SK-N-MC (cell line): ENCODE data around the gene PCCA.
"Not testable (repeated sequence)": the region's sequence is repeated elsewhere in the genome, so short reads cannot be mapped to it uniquely, and the experiment has no call there.

Source experiments
- DNase-seq: peaks from one replicate; pipeline ENCODE4 v3.0.0-alpha.2; 2011; ENCODE audit warnings: low read depth, low spot score
- H3K27ac ChIP-seq: fragments of 200-600 bp; sonication (generic); 2 replicates; pipeline ENCODE4 v1.5.1; 2016; ENCODE audit warnings: mixed run types
- H3K36me3 ChIP-seq: fragments of 200-600 bp; sonication (generic); 2 replicates; pipeline ENCODE4 v1.6.1; 2017; ENCODE audit warnings: antibody characterized with exemption, low read length, mixed read lengths; ENCODE audit not compliant: insufficient read depth
- H3K4me3 ChIP-seq: fragments of 200-600 bp; sonication (generic); 2 replicates; pipeline ENCODE4 v1.5.1; 2016
- H3K9ac ChIP-seq: fragments of 200-600 bp; sonication (generic); 2 replicates; pipeline ENCODE4 v1.8.0; 2017; ENCODE audit warnings: mixed run types, mixed read lengths; ENCODE audit not compliant: insufficient read length
- H3K9me3 ChIP-seq: fragments of 200-600 bp; sonication (generic); 2 replicates; pipeline ENCODE4 v1.6.1; 2017; ENCODE audit warnings: low read depth, mild to moderate bottlenecking, antibody characterized with exemption, low read length, moderate library complexity, mixed read lengths
- EZH2 ChIP-seq: fragments of 200-600 bp; sonication (generic); IDR thresholded peaks from one replicate; pipeline ENCODE4 v1.6.1; 2017; ENCODE audit warnings: antibody characterized with exemption
- FOXP2 ChIP-seq: optimal IDR thresholded peaks from 2 replicates; pipeline ENCODE3; 2011; ENCODE audit warnings: mild to moderate bottlenecking, moderate library complexity; ENCODE audit not compliant: insufficient read depth; ENCODE audit errors: extremely low read length, control extremely low read depth
- POLR2AphosphoS5 ChIP-seq: IDR thresholded peaks from 2 replicates; pipeline ENCODE4 v1.6.1; 2012; ENCODE audit warnings: mild to moderate bottlenecking, low read depth, low read length, borderline replicate concordance

Gene PCCA

DNA sequence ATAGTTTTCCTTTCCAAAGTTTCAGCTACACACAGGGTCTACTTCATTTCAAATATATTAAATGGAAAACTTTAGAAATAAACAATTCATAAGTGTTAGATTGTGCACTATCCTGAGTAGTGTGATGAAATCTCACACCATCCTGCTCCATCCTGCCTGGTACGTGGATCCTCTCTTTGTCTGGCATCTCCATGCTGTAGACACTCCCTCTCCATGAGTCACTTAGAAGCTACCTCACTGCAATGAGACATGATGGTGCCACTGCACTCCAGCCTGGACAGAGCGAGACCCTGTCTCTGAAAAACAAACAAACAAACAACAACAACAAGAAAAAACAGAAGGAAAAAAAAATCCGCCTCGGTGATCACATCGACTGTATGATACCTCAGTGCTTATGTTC, 191.8 kb downstream of the PCCA start:
- no peak overlapping the region for H3K4me3 ChIP-seq
- no peak for TF ChIP-seq EZH2
- TF ChIP-seq POLR2AphosphoS5: no peak
- TF ChIP-seq FOXP2: no peak
- no peak overlapping the region for H3K9ac ChIP-seq
- DNase-seq: no peak
- H3K27ac ChIP-seq: no peak overlapping the region
- H3K36me3 ChIP-seq: no peaks in the 10 kb centered on the region
- no peaks in the 10 kb centered on the region for H3K9me3 ChIP-seq

DNA sequence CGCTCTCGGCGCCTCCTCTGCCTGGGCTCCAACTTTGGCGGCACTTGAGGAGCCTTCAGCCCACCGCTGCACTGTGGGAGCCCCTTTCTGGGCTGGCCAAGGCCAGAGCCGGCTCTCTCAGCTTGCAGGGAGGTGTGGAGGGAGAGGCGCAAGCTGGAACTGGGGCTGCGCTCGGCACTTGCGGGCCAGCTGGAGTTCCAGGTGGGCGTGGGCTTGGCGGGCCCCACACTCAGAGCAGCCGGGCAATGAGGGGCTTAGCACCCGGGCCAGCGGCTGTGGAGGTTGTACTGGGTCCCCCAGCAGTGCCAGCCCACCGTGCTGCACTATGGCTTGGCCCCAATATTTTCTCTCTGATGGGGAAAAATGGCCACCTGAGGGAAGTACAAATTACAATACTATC, 193.4 kb downstream of the PCCA start:
- H3K27ac ChIP-seq, H3K4me3 ChIP-seq, DNase-seq, H3K9me3 ChIP-seq, H3K36me3 ChIP-seq, H3K9ac ChIP-seq: not testable (repeated sequence)

DNA sequence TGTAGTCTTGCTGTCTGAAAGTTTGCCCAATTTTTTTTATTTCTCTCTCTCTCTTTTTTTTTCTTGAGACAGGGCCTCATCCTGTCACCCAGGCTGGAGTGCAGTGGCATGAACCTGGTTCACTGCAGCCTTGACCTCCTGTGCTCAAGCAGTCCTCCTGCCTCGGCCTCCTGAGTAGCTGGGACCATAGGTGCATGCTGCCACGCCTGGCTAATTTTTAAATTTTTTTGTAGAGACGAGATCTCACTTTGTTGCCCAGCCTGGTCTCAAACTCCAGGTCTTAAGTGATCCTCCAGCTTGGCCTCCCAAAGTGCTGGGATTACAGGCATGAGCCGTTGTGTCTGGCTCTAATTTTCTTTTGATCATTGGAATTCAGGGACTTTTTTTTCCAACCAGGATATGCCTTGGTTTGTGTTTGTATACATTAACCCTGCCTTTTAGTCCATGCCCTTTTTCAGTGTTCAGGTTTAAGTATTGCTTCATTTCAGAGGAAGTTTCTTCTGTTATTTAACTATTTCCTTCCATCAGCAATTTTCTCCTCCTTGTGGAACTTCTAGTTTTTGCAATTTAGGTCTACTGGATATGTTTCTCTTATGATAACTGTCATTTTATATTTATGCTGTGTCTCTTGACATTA, 201.4 kb downstream of the PCCA start:
- TF ChIP-seq FOXP2: no peak
- no peak for TF ChIP-seq POLR2AphosphoS5
- TF ChIP-seq EZH2: no peak
- no peak for DNase-seq
- peak overlapping the region; percentile 29; the same call in 1 of the 2 replicates for H3K4me3 ChIP-seq
- no peak overlapping the region for H3K9ac ChIP-seq
- H3K27ac ChIP-seq: peak overlapping the region; percentile 82
- no peaks in the 10 kb centered on the region for H3K36me3 ChIP-seq
- H3K9me3 ChIP-seq: no peaks in the 10 kb centered on the region

DNA sequence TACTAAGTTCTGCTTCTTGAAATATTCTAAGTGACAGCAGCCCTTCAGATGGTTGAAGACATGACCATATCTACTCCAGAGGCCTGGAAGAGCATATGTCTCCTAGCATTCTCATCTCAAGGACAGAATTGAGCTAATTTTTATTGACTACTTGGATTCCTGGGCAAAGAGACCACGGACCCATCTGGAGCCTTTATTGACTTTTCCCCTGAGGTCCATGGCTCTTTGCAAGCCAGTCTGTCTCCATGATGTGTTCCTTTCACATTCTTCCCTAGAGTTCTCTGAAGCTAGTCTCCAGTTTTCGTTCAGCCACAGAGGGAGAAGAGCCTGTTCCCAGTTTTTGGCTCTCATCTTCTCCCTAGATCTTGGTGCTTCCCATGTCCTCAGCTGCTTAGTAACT, 202.7 kb downstream of the PCCA start:
- Histone ChIP-seq H3K9me3 (no peaks in the 10 kb centered on the region), H3K36me3 (no peaks in the 10 kb centered on the region), H3K9ac (peak overlapping the region; percentile 63), H3K27ac (peak overlapping the region; percentile 82), H3K4me3 (no peak overlapping the region)
- no peak for DNase-seq
- TF ChIP-seq FOXP2 (no peak), EZH2 (no peak), POLR2AphosphoS5 (no peak)

DNA sequence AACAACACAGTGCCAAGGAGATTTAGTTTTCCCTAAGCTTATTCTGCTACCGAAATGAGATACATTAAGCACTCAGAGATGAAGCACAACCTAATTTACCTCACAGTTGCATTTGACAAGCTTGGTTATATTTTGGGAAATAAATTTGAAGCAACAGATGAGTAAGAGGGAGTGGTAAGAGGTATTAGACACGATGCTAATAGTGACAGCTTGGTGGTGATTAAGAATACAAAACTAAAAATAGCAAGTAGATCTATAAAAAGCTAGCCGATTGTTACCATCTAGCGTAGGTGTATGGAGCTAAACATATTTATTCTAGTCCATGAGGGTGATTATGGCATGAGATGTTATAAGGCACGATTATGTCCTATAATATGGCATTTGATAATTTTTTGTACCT, 208.5 kb downstream of the PCCA start:
- no peaks in the 10 kb centered on the region for H3K36me3 ChIP-seq
- peak overlapping the region; percentile 64 for H3K4me3 ChIP-seq
- H3K27ac ChIP-seq: peak overlapping the region; percentile 100
- peak overlapping the region; percentile 65 for H3K9ac ChIP-seq
- TF ChIP-seq EZH2: no peak
- TF ChIP-seq FOXP2: no peak
- no peak for DNase-seq
- H3K9me3 ChIP-seq: no peaks in the 10 kb centered on the region

- no peaks in the 10 kb centered on the region for H3K9me3 ChIP-seq
- H3K27ac ChIP-seq: peak overlapping the region; percentile 100
- H3K4me3 ChIP-seq: peak overlapping the region; percentile 64
- no peaks in the 10 kb centered on the region for H3K36me3 ChIP-seq
- peak; percentile 64; the same call in 1 of the 2 replicates for TF ChIP-seq POLR2AphosphoS5
- TF ChIP-seq EZH2: no peak
- no peak for TF ChIP-seq FOXP2
- peak overlapping the region; percentile 65 for H3K9ac ChIP-seq
- no peak for DNase-seq
These were observed 209.3 kb downstream of the PCCA start for GRCh38 chr13:100298116-100298681.

DNA sequence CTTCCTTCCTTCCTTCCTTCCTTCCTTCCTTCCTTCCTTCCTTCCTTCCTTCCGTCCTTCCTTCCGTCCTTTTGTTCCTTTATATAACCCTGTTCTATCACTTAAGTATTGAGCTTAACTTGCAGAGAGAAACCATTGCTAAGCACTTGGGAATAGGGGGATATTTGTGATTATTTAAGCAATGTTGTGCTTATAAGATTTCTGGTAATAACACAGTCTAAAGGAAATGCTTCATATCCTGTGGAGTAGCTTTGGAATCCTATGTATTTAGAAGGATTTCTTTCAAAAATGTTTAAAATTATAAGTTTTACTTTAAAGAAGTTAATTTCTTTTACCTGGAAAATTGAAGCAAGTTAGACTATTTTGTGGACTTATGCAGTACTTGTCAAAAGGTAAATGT, 209.8 kb downstream of the PCCA start:
- peak overlapping the region; percentile 81 for H3K9ac ChIP-seq
- no peaks in the 10 kb centered on the region for H3K36me3 ChIP-seq
- peak overlapping the region; percentile 100 for H3K27ac ChIP-seq
- H3K9me3 ChIP-seq: no peaks in the 10 kb centered on the region
- TF ChIP-seq FOXP2 (no peak), EZH2 (no peak), POLR2AphosphoS5 (no peak; the same call in 1 of the 2 replicates)
- DNase-seq: peak; percentile 99
- peak overlapping the region; percentile 71 for H3K4me3 ChIP-seq

DNA sequence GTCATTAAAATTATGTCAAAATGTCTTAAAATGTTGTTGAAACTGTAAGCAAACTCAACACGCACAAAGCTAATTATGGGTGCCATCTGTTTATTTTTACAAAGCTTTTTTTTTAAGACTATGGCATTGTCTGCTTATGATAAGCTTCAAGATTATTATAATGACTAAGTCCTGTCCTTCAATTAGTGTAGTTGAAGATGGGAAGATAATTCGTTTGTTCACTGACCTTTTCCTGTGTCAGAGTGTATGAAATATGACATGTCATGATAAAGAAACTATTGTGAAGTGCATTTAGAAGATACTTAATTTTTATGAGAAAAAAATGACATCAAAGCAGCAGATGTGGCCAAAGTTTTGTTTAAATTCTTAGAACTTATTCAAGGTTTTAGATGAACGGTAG, 211.3 kb downstream of the PCCA start:
- no peaks in the 10 kb centered on the region for H3K9me3 ChIP-seq
- DNase-seq: no peak
- H3K27ac ChIP-seq: peak overlapping the region; percentile 100
- no peaks in the 10 kb centered on the region for H3K36me3 ChIP-seq
- H3K9ac ChIP-seq: peak overlapping the region; percentile 81
- no peak for TF ChIP-seq FOXP2
- TF ChIP-seq POLR2AphosphoS5: no peak
- TF ChIP-seq EZH2: no peak
- H3K4me3 ChIP-seq: peak overlapping the region; percentile 71

- peak overlapping the region; percentile 100 for H3K27ac ChIP-seq
- H3K4me3 ChIP-seq: peak overlapping the region; percentile 71
- H3K9me3 ChIP-seq: no peaks in the 10 kb centered on the region
- H3K9ac ChIP-seq: peak overlapping the region; percentile 81
- peak; percentile 45 for TF ChIP-seq FOXP2
- no peak for TF ChIP-seq EZH2
- H3K36me3 ChIP-seq: no peaks in the 10 kb centered on the region
- no peak for DNase-seq
These were observed 211.8 kb downstream of the PCCA start for GRCh38 chr13:100300708-100301107.

GRCh38 chr13:100301418-100301817, 212.5 kb downstream of the PCCA start:
- H3K9me3 ChIP-seq: no peaks in the 10 kb centered on the region
- peak overlapping the region; percentile 71 for H3K4me3 ChIP-seq
- TF ChIP-seq EZH2: no peak
- TF ChIP-seq POLR2AphosphoS5: no peak
- TF ChIP-seq FOXP2: no peak
- DNase-seq: no peak
- no peaks in the 10 kb centered on the region for H3K36me3 ChIP-seq
- peak overlapping the region; percentile 100 for H3K27ac ChIP-seq
- peak overlapping the region; percentile 81 for H3K9ac ChIP-seq
